HG03354 (cell line): Measurements from ENCODE around the gene ATP11A.

ENCODE experiments used
- ATAC-seq: cut with Tn5 transposase; IDR thresholded peaks from one replicate; pipeline ENCODE4 v1.9.1; 2021; ENCODE audit warnings: mild to moderate bottlenecking; ENCODE audit not compliant: unreplicated experiment, poor library complexity, severe bottlenecking

ATP11A gene

DNA sequence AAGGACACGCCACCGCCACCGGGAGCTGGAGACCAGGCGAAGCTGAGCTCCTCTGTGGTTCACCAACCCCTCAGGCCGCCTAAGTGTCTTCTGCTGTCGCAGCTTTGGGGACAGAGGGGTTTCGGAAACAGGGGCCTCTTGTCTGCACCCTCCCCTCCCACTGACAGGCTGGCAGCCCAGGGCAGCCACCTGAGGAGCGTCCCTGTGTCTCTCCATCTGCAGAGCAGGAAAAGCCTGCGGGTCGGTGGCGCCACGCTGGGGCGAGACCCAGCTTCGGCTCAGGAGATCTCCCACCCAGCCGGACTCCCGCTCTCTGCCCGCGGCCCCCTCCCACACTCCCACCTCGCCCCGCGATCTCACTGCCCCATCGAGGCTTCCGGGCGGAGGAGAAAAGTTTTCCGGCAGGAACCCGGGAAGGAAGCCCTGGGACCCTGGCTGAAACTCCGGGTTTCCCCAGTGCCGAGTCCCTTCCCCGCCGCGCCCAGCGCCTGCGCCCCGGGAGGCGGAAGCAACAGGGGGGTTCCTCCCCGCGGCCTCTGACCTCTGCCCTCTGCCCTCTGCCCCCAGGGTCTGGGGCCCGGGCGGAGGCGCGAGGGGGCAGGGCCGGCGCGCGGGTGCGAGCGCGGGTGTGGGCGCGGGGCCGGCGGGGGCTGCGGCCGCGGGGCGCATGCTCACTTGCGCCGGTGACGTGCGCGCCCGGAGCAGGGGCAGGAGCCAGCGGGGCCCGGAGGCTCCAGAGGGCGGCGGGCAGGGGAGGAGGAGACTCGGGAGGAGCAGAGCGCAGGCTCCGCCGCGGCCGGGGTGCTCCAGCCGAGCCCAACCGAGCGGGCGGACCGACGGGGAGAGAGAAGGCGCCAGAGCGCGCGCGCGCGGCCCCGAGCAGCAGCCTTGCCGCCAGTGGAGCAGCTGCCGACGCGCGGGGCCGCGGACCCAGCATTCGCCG lies at the start of gene ATP11A:
ATP11A (plus strand) TSS at position 736 of the 943 bp plus-strand sequence. CDS start 379 bp downstream, outside the sequence.
- peak; percentile 78 for ATAC-seq

- no peak for ATAC-seq
These were observed 48.3 kb upstream of the ATP11A start for GRCh38 chr13:112641456-112642089.

DNA sequence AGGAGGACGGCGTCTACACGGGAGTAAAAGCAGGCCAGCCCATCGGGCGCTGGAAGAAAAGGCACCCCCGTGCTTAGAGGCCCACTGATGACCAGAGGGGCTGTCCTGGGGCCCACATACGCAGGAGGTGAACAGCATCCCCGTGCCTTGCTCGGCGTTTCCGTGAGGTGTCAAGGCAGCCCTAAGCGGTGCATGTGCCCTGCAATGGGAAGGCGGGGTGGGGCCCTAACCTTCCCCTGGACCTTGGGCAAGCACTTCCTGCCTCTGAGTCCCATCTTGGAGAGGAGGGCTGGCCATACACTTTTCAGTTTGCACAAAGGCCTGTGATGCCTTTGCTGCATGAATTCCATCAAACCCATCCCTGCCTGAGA lies 47.8 kb upstream of the ATP11A start:
- no peak for ATAC-seq

DNA sequence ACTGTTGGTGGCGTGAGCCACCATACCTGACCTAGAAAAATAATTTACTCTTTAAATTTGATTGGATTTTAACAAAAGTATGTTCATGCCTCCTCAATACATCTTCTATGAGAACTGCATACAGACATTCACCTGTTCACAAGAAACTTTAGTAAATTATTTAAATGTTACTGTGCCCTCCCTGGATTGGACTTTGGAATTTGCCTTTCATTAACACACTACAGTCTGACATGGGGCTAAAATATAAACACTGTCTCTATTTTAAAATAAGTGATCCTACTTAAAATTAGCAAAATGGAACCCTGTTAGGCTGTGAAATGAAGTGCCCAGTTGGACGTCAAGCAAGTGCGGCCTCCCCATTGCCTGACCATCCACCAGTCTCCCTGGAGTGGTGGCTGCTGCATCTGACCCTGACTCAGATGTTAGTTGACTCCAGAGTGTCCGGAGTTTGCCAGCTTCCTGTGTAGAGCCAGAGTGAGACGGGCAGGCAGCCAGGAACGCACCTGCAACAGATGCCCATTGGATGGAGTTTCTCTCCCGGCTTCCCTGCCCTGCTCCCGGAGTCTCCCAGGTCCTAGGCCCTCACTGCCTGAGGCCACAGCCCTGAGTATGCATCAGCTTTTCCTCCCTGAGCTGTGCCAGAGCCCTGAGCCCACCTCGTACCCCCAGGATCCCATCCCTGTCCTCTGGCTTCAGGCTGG lies 45.9 kb upstream of the ATP11A start:
- no peak for ATAC-seq

GRCh38 chr13:112645327-112645914 lies 44.4 kb upstream of the ATP11A start:
- no peak for ATAC-seq

- ATAC-seq: no peak
These were observed 42.6 kb upstream of the ATP11A start for GRCh38 chr13:112647256-112647655.

DNA sequence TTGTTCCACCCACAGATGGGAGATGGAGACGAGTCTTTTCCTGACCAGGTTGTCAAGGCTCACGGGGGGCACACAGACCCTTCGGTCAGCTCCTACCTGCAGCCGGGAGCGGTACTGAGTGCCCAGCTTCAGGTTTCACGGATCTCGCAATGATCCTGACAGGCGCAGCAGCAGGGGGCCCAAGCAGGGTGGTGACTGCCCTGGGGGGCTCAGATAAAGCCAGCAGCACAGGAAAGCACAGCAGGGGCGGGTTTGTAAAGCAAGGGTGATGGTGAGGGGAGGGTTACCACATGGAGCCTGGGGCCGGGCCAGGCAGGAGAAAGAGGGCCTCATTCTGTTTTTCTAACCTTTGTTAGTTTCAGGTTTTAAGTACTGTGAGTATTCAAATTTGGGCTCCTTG lies 41.7 kb upstream of the ATP11A start:
- no peak for ATAC-seq

- ATAC-seq: no peak
These were observed 40.7 kb upstream of the ATP11A start for GRCh38 chr13:112648966-112649690.

- no peak for ATAC-seq
These were observed 38.5 kb upstream of the ATP11A start for GRCh38 chr13:112651311-112651710.

- ATAC-seq: no peak
These were observed 37.9 kb upstream of the ATP11A start for GRCh38 chr13:112651750-112652511.

GRCh38 chr13:112652512-112653070 lies 37.2 kb upstream of the ATP11A start:
- no peak for ATAC-seq

- no peak for ATAC-seq
These were observed 36.8 kb upstream of the ATP11A start for GRCh38 chr13:112653071-112653470.

GRCh38 chr13:112655913-112656312 lies 33.9 kb upstream of the ATP11A start:
- no peak for ATAC-seq

- ATAC-seq: no peak
These were observed 31.9 kb upstream of the ATP11A start for GRCh38 chr13:112657850-112658445.

DNA sequence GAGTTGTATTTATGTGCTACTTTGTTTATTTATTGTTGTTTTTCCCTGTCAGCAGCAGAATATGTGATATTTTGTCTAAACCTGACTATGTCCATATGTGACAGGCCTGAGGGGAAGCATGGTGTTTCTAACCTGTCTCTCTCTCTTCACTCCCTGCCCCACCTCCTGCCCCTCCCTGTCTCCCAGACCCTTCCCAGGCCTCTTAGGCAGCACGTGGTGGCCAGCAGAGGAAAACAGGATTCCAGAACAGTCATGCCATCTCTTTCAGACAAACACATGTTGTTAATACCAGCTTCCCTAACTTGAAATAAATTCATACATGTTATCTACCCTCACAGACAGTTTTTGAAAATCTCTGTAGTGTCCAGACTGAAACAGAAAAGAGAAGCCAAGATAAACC lies 31.0 kb upstream of the ATP11A start:
- no peak for ATAC-seq

- no peak for ATAC-seq
These were observed 28.5 kb upstream of the ATP11A start for GRCh38 chr13:112661291-112661690.

- ATAC-seq: no peak
These were observed 25.2 kb upstream of the ATP11A start for GRCh38 chr13:112664501-112665203.

GRCh38 chr13:112668924-112669323 lies 20.9 kb upstream of the ATP11A start:
- no peak for ATAC-seq
